OCI-LY7 (cell line): ENCODE data around the gene GPSM1. TPM values are rescaled to one million over a fixed set of nuclear protein-coding genes. Genes with fewer than 3 reads are reported as not detected.

ENCODE experiments used
- BruUV-seq: library from RNA; stranded (reverse); fragments of 400-500 nt; replicated peaks from 2 replicates; lab custom pipeline; 2021; lab: Mats Ljungman, UMichigan
- CTCF ChIA-PET: fragments of 300-600 bp; sonication (Branson Sonifier 250); formaldehyde crosslinking; loops from one replicate; lab custom pipeline; 2022; ENCODE audit warnings: antibody characterized with exemption; ENCODE audit not compliant: unreplicated experiment; lab: Charles Lee
- POLR2A ChIA-PET: fragments of 300-600 bp; sonication (Branson Sonifier 250); formaldehyde crosslinking; loops from one replicate; lab custom pipeline; 2022; ENCODE audit warnings: antibody characterized with exemption; lab: Charles Lee
- DNase-seq: peaks from one replicate; pipeline ENCODE4 v3.0.0-alpha.2; 2015; ENCODE audit warnings: low spot score
- H2AFZ ChIP-seq: fragments of 200-600 bp; sonication (generic), shearing (Covaris generic); 2 replicates; pipeline ENCODE4 v1.6.1; 2014; ENCODE audit warnings: mild to moderate bottlenecking, antibody characterized with exemption, low read length, moderate library complexity
- H3K27ac ChIP-seq: fragments of 200-600 bp; sonication (generic); 2 replicates; pipeline ENCODE4 v1.5.1; 2014; ENCODE audit warnings: mixed run types, low read depth, mild to moderate bottlenecking, moderate library complexity, low read length, inconsistent platforms; ENCODE audit not compliant: poor library complexity, severe bottlenecking
- H3K36me3 ChIP-seq: fragments of 200-600 bp; sonication (generic); 2 replicates; pipeline ENCODE4 v1.6.1; 2014; ENCODE audit warnings: mild to moderate bottlenecking, antibody characterized with exemption, low read length, moderate library complexity, mixed read lengths; ENCODE audit not compliant: insufficient read depth
- H3K4me1 ChIP-seq: fragments of 200-600 bp; sonication (generic); 2 replicates; pipeline ENCODE4 v1.5.1; 2014; ENCODE audit warnings: mild to moderate bottlenecking, low read length; ENCODE audit not compliant: insufficient read depth, poor library complexity, severe bottlenecking
- H3K4me2 ChIP-seq: fragments of 200-600 bp; sonication (generic); 2 replicates; pipeline ENCODE4 v1.6.1; 2014; ENCODE audit warnings: mild to moderate bottlenecking, low read length
- H3K4me3 ChIP-seq: fragments of 200-600 bp; sonication (generic); 2 replicates; pipeline ENCODE4 v1.5.1; 2014; ENCODE audit warnings: mild to moderate bottlenecking, low read depth, low read length; ENCODE audit not compliant: poor library complexity, severe bottlenecking
- H3K79me2 ChIP-seq: fragments of 200-600 bp; sonication (generic); 2 replicates; pipeline ENCODE4 v1.6.1; 2016; ENCODE audit warnings: low read depth, mild to moderate bottlenecking, low read length, moderate library complexity, mixed read lengths; ENCODE audit not compliant: insufficient read depth
- H3K9me2 ChIP-seq: fragments of 200-600 bp; sonication (generic); 2 replicates; pipeline ENCODE4 v1.6.1; 2016; ENCODE audit warnings: mild to moderate bottlenecking, low read length, mixed read lengths; ENCODE audit not compliant: insufficient read depth
- H3K9me3 ChIP-seq: fragments of 200-600 bp; sonication (generic); 2 replicates; pipeline ENCODE4 v1.6.1; 2014; ENCODE audit warnings: mild to moderate bottlenecking, mixed run types, low read length, mixed read lengths
- H4K20me1 ChIP-seq: fragments of 200-600 bp; sonication (generic); 2 replicates; pipeline ENCODE4 v1.6.1; 2014; ENCODE audit warnings: mild to moderate bottlenecking, antibody characterized with exemption, low read length, moderate library complexity, mixed read lengths; ENCODE audit not compliant: insufficient read depth
- EZH2phosphoT487 ChIP-seq: fragments of 200-600 bp; sonication (generic); IDR thresholded peaks from 2 replicates; pipeline ENCODE4 v1.6.1; 2018; ENCODE audit warnings: low read depth, borderline replicate concordance, mild to moderate bottlenecking, mixed run types, antibody characterized with exemption, low read length, moderate library complexity, mixed read lengths
- intact Hi-C: fragments of 100-400 bp; cut with micrococcal nuclease; formaldehyde crosslinking; loops from one replicate; pipeline ENCODE4 v1.10.0; 2022; ENCODE audit not compliant: unreplicated experiment
- total RNA-seq, 2 experiments: library from RNA; depleted of rRNA in 1 of 2; stranded (reverse); fragments of >200 nt in 1 of 2; shearing (Covaris generic) in 1 of 2; gene quantifications; 2 replicates each; pipeline ENCODE4 v1.2.3, GENCODE V29; 2014 to 2022
- TF ChIP-seq, protein P1 (sequence below): fragments of 200-600 bp; sonication (generic); conservative IDR thresholded peaks from 2 replicates; pipeline ENCODE4 v1.5.1; 2014; ENCODE audit warnings: mild to moderate bottlenecking, antibody characterized with exemption, low read length, moderate library complexity, mixed read lengths

The GPSM1 gene
- total RNA-seq, 2 experiments from 2014 or later, result not detected

DNA sequence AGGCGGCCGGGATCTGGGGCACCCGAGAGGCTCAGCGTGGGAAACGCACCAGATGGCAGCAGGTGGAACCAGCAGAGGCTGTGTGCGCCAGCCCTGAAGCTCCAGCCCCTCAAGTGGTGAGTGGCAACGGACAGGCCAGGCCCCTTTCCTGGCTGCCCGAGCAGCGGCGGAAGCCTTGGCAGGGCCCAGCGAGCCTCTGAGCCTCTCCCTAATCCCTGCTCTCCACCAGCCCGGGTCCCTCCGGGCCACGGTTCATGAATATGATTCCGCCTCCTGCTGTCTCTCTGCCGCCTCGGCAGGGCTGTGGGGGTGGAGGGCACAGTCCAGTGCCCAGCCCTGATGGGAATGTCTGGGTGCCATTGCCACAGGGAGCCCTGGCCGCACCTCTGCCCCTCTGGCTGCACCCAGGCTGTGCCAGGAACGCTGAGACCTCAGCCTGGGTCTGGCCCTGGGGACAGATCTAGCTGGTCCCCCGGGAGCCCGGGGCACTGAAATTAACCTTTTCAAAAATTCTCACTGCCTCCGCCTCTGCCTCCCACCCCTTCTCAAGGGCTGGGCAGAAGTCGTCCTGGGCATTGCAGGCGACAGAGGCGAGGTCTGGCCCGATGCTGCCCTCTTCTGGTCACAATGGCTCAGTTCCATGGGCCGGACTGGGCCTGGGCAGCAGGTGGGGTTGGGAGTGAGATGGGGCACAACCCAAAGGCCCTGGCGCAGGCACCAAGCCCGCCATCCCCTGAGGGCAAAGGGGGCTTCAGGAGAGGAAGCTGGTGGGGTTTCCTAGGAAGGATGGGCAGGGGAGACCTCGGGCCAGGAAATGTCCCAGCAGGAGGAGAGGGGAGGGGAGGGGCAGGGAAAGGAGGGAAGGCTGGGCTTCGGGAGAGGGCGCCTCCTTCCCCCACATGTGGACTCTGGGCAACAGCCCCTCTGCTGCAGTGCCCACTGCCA is 43.8 kb upstream of the GPSM1 start:
- Histone ChIP-seq H3K4me2 (peak overlapping the region; percentile 44), H3K9me3 (no peaks in the 10 kb centered on the region), H3K9me2 (no peaks in the 10 kb centered on the region), H4K20me1 (no peaks in the 10 kb centered on the region), H3K27ac (no peak overlapping the region), H3K4me1 (peaks cover 20% of the 10 kb centered on the region), H3K36me3 (no peaks in the 10 kb centered on the region), H3K79me2 (no peaks in the 10 kb centered on the region), H2AFZ (no peak overlapping the region), H3K4me3 (no peak overlapping the region)
- intact Hi-C loops, result loop anchor here (1.0 to 2.0 kb wide), 2 partner anchors 61 to 113 kb away; no protein-coding TSS in a partner anchor
- CTCF ChIA-PET, result no interaction called here
- DNase-seq, result peak; percentile 78
- POLR2A ChIA-PET, result no interaction called here
- no TSS peak for BruUV-seq
- TF ChIP-seq, protein P1, sequence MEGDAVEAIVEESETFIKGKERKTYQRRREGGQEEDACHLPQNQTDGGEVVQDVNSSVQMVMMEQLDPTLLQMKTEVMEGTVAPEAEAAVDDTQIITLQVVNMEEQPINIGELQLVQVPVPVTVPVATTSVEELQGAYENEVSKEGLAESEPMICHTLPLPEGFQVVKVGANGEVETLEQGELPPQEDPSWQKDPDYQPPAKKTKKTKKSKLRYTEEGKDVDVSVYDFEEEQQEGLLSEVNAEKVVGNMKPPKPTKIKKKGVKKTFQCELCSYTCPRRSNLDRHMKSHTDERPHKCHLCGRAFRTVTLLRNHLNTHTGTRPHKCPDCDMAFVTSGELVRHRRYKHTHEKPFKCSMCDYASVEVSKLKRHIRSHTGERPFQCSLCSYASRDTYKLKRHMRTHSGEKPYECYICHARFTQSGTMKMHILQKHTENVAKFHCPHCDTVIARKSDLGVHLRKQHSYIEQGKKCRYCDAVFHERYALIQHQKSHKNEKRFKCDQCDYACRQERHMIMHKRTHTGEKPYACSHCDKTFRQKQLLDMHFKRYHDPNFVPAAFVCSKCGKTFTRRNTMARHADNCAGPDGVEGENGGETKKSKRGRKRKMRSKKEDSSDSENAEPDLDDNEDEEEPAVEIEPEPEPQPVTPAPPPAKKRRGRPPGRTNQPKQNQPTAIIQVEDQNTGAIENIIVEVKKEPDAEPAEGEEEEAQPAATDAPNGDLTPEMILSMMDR, result peak; percentile 86
- TF ChIP-seq EZH2phosphoT487, result no peak

DNA sequence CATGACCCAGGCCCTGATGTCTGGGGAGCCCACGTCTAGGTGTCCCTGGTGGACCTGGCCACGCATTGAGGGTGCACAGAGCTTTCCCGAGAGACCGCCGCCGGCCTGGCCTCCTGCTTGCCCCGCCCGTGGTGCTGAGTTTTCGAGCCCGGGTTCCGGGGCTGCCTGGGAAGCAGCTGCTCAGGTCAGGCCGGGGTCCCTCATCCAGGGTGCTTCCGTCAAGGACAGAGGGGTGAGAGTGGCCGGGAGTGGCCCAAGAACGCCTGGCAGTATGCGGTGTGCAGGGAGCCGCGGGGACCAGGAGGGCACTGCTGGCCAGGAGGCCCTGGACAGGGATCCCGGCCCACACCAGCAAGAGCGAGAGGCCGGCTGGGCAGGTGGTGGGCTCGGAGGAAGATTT is 43.0 kb upstream of the GPSM1 start:
- Histone ChIP-seq H3K9me3 (no peaks in the 10 kb centered on the region), H3K36me3 (no peaks in the 10 kb centered on the region), H3K4me3 (no peak overlapping the region), H2AFZ (no peak overlapping the region), H3K9me2 (no peaks in the 10 kb centered on the region), H4K20me1 (no peaks in the 10 kb centered on the region), H3K4me2 (no peak overlapping the region), H3K4me1 (peaks cover 23% of the 10 kb centered on the region), H3K79me2 (no peaks in the 10 kb centered on the region), H3K27ac (no peak overlapping the region)
- intact Hi-C loops, result no loop called here
- POLR2A ChIA-PET, result no interaction called here
- DNase-seq, result no peak
- CTCF ChIA-PET, result no interaction called here
- TF ChIP-seq, protein P1, result no peak
- TF ChIP-seq EZH2phosphoT487, result no peak
- no TSS peak for BruUV-seq

DNA sequence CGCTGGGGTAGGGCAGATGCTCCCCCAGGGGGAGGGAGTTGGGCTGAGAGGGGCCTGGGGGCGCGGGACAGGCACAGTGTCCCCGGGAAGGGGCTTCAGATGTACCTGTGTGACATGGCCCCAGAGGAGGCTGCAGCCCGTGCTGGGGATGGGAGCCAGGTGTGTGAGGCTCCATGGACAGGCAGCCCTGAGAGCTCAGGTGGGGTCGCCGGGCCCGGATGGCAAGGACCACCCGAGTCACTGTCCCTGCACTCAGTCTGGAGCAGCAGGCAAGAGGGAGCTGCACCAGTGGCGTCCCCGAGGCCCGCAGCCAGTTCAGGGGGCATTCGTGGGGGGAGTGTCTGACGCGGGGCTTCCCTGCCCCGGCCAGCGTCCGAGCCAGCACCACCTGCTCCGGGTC is 42.4 kb upstream of the GPSM1 start:
- Histone ChIP-seq H3K9me3 (no peaks in the 10 kb centered on the region), H3K9me2 (no peaks in the 10 kb centered on the region), H2AFZ (no peak overlapping the region), H3K4me1 (peaks cover 23% of the 10 kb centered on the region), H3K79me2 (no peaks in the 10 kb centered on the region), H3K36me3 (no peaks in the 10 kb centered on the region), H3K4me3 (no peak overlapping the region), H4K20me1 (no peaks in the 10 kb centered on the region), H3K4me2 (no peak overlapping the region), H3K27ac (no peak overlapping the region)
- no peak for DNase-seq
- intact Hi-C loops, result no loop called here
- ChIA-PET POLR2A (no interaction called here), CTCF (no interaction called here)
- no peak for TF ChIP-seq EZH2phosphoT487
- TF ChIP-seq, protein P1, result no peak
- no TSS peak for BruUV-seq
